ENCODE measurements around the gene ANO8.

- TF ChIP-seq CTCF (IDR thresholded peaks at IDR 0.05) (no peak), EP300 (IDR thresholded peaks at IDR 0.05) (no peak)
Measured at GRCh38 chr19:17340302-17340870, 5.7 kb upstream of the ANO8 start.
